ENCODE results near the gene KDM3A.

The KDM3A gene, protein sequence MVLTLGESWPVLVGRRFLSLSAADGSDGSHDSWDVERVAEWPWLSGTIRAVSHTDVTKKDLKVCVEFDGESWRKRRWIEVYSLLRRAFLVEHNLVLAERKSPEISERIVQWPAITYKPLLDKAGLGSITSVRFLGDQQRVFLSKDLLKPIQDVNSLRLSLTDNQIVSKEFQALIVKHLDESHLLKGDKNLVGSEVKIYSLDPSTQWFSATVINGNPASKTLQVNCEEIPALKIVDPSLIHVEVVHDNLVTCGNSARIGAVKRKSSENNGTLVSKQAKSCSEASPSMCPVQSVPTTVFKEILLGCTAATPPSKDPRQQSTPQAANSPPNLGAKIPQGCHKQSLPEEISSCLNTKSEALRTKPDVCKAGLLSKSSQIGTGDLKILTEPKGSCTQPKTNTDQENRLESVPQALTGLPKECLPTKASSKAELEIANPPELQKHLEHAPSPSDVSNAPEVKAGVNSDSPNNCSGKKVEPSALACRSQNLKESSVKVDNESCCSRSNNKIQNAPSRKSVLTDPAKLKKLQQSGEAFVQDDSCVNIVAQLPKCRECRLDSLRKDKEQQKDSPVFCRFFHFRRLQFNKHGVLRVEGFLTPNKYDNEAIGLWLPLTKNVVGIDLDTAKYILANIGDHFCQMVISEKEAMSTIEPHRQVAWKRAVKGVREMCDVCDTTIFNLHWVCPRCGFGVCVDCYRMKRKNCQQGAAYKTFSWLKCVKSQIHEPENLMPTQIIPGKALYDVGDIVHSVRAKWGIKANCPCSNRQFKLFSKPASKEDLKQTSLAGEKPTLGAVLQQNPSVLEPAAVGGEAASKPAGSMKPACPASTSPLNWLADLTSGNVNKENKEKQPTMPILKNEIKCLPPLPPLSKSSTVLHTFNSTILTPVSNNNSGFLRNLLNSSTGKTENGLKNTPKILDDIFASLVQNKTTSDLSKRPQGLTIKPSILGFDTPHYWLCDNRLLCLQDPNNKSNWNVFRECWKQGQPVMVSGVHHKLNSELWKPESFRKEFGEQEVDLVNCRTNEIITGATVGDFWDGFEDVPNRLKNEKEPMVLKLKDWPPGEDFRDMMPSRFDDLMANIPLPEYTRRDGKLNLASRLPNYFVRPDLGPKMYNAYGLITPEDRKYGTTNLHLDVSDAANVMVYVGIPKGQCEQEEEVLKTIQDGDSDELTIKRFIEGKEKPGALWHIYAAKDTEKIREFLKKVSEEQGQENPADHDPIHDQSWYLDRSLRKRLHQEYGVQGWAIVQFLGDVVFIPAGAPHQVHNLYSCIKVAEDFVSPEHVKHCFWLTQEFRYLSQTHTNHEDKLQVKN (N-terminal part only)

GRCh38 chr2:86440631-86441391 is at the start of gene KDM3A:
KDM3A (plus strand) TSS chr2:86441371; CDS start chr2:86442048, 677 bp downstream.
- H3K4me3 ChIP-seq (ENCODE audit: low read length): peak within 1 kb of the TSS; percentile 85
- TF ChIP-seq ZNF274 (IDR thresholded peaks at IDR 0.05; ENCODE audit: low read depth, low read length): no peak

DNA sequence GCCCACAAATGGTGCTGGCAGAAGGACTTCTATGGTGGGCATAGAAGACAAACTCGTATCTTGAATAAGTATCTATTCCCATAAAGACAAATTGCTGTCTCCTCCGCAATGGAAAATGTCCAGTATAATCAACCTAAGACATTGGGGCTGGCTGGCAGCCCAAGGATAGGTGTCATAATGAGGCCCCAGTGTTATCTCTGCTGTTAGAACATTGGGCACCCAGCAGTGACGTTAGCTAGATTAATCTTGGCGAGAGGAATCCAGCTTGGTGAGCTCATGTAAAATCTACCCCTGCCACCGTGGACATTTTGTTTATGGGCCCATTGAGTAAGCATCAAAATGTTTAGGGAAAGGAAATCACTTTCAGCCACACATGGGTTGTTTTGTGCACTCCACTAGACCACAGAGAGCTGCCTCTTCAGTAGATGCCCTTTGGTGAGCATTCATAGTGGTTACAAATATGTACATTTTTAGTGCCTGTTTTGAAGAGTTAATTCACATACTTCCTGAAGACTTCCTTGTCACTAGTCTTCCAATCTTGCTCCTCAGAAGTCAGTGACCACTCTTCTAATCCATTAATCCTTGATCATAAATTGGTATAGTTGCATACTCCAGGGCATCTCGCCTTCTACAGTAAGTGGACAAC is 48.2 kb upstream of the KDM3A start:
- H3K4me3 ChIP-seq (ENCODE audit: low read length): no peak overlapping the region
- no peak for TF ChIP-seq ZNF274 (IDR thresholded peaks at IDR 0.05; ENCODE audit: low read depth, low read length)

GRCh38 chr2:86393521-86394491 is 47.4 kb upstream of the KDM3A start:
- no peak overlapping the region for H3K4me3 ChIP-seq (ENCODE audit: low read length)
- no peak for TF ChIP-seq ZNF274 (IDR thresholded peaks at IDR 0.05; ENCODE audit: low read depth, low read length)

DNA sequence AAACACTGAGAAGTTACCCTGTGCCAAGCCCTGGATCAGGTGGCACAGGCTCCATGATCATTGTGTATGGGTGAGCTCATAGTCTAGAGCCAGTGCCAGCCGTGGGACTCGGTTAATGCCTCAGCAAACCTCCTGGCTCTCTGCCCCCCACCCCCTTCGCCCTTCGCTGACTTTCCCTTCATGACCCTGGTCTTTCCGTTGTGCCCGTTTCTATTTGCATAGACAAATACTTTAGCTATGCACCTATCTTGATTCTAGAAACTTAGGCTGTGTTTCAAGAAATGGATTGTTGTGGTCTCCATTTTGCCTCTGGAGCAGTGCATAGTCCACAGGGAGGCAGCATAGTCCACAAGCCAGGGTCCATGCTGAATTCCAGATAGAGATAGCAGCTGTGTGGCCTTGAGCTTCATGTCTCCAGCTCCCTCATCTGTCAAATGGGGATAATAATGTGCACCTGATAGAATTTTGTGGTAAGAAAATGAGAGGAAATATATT is 44.8 kb upstream of the KDM3A start:
- no peak for TF ChIP-seq ZNF274 (IDR thresholded peaks at IDR 0.05; ENCODE audit: low read depth, low read length)
- H3K4me3 ChIP-seq (ENCODE audit: low read length): no peak overlapping the region

DNA sequence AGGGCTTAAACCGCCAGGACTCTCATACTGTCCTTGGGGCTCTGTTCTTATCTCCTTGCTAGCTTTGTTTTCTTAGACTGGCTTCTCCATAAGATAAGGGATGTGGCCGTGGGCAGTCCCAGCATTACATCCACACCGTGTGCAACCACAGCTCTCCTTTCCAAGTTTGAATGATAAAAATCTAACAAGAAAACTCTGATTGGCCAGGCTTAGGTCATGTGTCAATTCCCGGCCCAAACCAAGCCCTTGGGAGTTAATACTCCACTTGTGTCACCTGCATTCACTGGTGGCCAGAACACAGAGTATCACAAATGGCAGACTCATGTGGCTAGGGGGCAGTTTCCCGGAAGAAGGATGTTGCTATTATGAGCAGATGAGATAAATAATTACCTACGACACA is 43.2 kb upstream of the KDM3A start:
- no peak overlapping the region for H3K4me3 ChIP-seq (ENCODE audit: low read length)
- no peak for TF ChIP-seq ZNF274 (IDR thresholded peaks at IDR 0.05; ENCODE audit: low read depth, low read length)

DNA sequence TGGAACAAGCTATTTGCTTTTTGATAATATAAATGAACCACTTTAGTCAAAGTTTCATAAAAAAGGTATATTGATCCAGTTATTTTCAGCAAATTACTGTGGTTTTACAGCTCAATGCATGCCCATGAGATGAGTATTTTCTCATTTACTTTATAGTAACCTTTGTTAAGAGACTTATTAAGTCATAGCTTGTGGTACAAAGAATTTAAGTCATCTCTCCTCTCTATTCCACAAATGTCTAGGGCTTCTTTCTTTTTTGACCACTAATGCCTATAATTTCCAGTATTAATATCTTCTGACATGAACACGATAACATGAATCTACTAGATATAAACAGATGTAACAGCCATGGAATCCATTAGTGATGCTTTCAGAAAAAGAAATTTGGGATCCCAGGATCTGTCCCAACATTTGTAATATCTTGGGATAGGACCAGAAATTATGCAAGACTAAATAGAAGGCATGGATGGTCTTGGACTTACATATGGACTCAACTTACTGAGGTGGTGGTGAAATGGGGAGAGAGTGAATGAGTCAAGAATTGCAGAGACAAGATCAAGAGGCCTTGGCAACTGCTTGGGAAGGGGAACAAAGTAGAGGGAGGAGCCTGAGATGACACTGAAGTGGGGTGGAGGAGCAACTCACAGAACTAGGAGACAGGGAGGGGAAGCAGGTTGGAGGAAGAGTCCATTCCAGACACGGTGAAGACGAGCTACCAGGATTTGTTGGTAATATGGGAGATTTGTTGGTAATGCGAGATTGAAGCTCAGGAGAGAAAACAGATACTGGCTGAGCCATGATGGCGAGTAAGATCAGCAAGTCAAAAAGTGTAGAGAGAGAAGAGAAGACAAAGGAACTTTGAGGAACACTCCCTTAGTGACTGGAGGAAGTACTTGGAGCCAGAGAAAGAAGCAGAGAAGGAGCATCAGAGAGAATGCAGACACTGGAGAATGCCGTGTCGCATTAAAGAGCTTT is 42.4 kb upstream of the KDM3A start:
- TF ChIP-seq ZNF274 (IDR thresholded peaks at IDR 0.05; ENCODE audit: low read depth, low read length): no peak
- no peak overlapping the region for H3K4me3 ChIP-seq (ENCODE audit: low read length)

DNA sequence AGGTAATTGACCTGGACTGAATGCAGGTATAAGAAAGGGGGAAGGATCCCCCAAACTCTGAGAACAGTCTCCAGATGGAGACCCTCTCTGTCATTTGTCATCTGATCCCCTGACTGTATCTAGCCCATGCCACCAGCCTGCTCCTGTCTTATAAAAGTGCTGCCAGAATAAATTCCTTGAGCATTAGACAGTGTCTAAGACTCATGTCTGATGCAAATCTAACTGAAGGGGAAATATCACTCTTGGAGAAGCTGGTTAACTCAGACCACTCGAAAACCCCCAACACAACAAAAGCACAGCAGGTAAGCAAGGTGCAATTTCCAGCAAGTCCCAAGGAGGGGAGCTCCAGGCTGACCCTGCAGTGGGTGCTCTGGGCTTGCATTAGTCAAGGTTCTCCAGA is 40.9 kb upstream of the KDM3A start:
- TF ChIP-seq ZNF274 (IDR thresholded peaks at IDR 0.05; ENCODE audit: low read depth, low read length): no peak
- H3K4me3 ChIP-seq (ENCODE audit: low read length): no peak overlapping the region

- H3K4me3 ChIP-seq (ENCODE audit: low read length): no peak overlapping the region
- no peak for TF ChIP-seq ZNF274 (IDR thresholded peaks at IDR 0.05; ENCODE audit: low read depth, low read length)
Measured at GRCh38 chr2:86410581-86410980, 30.6 kb upstream of the KDM3A start.

DNA sequence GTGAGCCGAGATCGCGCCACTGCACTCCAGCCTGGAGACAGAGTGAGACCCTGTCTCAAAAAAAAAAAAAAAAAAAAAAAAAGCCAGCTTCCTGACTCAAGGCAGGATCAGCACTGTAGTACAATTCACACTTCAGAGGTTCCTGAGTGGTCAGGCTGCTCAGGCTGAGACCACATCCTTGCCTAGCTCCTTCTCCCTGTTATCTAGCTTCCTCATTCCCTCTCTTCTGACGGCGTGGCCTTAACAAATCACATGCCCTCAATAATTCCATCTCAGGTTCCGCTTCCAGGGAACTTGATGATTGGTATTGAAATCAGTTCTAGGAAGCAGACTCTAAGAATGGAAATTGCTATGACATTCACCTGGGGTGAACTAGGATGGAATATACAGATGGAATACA is 29.8 kb upstream of the KDM3A start:
- no peak for TF ChIP-seq ZNF274 (IDR thresholded peaks at IDR 0.05; ENCODE audit: low read depth, low read length)
- no peak overlapping the region for H3K4me3 ChIP-seq (ENCODE audit: low read length)

- TF ChIP-seq ZNF274 (IDR thresholded peaks at IDR 0.05; ENCODE audit: low read depth, low read length): no peak
- H3K4me3 ChIP-seq (ENCODE audit: low read length): no peak overlapping the region
Measured at GRCh38 chr2:86412007-86412406, 29.2 kb upstream of the KDM3A start.

Data from GM08714 (cell line).